Activated T-cell treated with anti-CD3 and anti-CD28 coated beads for 1 hour (primary cell): ENCODE measurements around the gene FRMD4A.

Experiments
- DNase-seq: peaks from one replicate; pipeline ENCODE4 v3.0.0-alpha.2; 2020; ENCODE audit warnings: low read depth

The FRMD4A gene

GRCh38 chr10:14330388-14331061, at the start of gene FRMD4A:
Gene FRMD4A, minus strand, starts transcription at chr10:14330924.
- no peak for DNase-seq

DNA sequence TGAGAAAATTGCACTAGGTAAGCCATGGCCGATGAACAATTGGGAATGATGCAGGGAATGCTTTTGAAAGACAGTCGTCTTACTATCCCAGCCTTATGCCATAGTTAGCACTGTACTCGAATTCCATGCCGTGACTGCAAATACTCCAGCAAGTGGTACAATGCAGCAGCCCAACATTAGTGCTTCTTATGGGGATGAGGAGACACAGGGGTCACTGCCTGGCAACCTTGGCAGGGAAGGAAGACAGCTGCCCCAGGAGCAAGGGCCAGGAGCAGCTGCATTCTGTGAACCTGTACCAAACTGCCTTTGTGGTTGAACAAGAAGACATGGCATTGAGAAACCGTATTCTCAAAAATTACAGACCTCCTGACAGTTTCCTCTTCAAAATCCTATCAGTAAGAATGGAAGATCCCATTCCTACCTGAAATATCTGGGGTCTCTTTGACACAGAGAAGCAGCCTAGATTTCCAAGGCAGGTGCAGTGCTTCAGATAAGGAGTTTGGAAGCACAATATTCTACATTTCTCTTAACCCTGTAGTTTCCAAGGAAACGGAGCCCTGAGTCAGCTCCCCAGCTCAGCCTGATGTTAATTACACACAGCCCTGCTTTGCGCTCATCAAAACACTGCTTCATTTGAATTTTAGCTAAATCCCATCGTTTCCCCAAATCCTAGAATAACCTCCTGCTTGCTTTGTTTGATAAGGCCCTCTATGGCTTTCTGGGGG, 49.0 kb upstream of the FRMD4A start:
- no peak for DNase-seq

GRCh38 chr10:14378387-14378960, 47.8 kb upstream of the FRMD4A start:
- DNase-seq: no peak

GRCh38 chr10:14377591-14378175, 47.0 kb upstream of the FRMD4A start:
- DNase-seq: no peak

- no peak for DNase-seq
These were observed 44.2 kb upstream of the FRMD4A start for GRCh38 chr10:14374745-14375445.

DNA sequence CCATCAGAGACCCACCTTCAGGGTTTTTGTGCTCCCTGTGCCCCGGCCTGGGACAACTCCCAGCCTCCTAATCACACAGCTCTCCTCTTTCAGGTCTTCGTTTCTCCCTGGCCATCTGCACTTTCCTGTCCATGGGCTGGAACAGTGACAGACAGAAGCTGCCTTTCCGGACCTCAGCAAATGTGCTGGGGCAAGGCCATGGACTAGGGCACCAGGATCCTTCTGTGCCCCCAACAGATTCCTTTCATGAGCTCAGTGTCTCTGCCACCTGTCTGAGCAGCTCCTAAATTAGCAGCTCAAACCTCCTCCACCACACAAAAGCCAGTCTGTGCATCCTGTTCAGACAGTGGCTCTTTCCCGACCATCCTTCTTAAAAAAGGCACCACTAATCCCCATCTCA, 41.9 kb upstream of the FRMD4A start:
- DNase-seq: no peak

DNA sequence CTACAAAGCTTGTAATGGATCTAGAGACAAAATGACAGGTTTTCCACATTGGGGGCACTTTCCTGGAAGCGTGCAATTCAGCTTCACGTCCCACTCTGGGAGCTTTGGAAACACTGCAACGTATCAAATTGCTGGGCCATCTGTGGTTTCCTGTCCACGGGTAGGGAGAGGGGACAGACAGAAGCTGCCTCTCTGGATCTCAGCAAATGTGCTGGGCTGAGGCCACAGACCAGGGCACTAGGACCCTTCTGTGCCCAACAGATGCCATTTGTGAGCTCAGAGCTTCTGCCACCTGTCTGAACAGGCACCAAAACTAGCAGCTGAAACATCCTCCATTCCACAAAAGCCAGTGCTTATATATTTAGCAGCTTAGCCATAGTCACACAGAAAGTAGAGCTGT, 40.9 kb upstream of the FRMD4A start:
- no peak for DNase-seq

- no peak for DNase-seq
These were observed 40.2 kb upstream of the FRMD4A start for GRCh38 chr10:14370894-14371293.

GRCh38 chr10:14369906-14370305, 39.2 kb upstream of the FRMD4A start:
- no peak for DNase-seq

DNA sequence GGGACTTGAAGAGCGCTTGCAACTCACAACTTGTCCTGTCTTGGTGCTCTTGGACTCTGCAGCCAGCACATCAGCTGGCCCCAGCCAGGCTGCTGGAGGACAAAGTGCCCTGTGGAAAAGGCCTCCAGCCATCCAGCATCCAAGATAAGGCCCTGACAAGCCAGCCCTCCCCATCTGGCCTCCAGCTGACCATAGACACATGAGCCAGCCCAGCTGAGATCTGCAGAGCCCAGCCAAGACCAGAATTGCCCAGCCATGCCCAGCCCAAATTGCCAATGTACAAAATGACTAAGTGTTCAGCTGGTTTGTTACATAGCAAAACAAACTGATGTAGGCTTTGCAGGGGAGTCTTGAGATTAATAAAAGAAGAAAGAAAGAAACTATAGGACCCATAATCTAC, 36.0 kb upstream of the FRMD4A start:
- no peak for DNase-seq

GRCh38 chr10:14365266-14365665, 34.5 kb upstream of the FRMD4A start:
- no peak for DNase-seq

- no peak for DNase-seq
These were observed 31.4 kb upstream of the FRMD4A start for GRCh38 chr10:14362104-14362503.

DNA sequence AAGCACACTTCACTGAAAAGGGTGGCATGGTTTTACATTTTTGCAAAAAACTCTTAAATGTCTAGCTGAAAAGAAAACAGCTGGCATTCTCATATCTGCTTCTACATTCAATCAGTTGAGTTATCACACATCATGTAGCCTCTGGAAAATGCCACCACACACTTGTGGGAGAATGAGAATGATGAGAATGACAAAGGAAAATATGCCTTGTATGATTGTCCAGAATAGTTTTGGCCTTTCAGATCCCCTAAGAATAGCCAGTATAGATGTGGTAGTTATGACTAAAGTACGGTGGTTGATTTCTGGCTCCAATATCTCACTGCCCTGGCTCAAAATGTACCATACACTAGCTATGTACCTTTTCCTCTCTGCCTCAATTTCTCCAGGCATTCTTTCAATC, 30.2 kb upstream of the FRMD4A start:
- DNase-seq: no peak

- DNase-seq: no peak
These were observed 29.8 kb upstream of the FRMD4A start for GRCh38 chr10:14360515-14360914.

DNA sequence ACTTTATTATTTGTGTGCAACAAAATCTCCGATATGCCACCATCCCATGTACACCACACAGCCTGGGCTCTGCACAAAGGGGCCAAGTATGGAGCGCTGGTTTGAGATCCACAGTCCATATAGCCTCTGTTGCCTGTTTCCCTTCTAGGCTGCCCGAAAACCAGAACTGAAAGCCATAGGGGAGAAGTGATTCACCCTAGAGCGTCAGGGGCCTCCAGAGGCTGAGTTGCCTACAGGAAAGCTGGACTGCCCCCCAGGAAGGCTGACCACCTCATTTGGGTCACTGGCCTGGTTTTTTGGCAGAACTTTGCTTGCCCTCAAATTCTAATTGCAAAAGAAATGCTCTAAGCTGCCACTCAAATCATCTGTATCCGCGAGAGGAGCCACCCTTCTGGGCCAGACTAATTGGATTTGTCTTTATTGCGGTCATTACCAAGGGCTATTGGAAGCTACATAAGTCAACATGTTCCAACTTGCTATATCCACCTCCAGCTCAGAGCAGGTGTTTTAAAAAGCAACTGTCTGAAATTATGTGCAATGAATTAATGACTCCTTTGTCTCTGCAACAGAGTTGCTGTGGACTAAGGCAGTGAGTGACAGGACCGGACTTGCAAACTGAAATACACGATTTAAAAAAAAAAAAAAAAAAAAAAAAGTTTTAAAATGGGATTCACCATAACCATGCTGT, 28.3 kb upstream of the FRMD4A start:
- DNase-seq: no peak

GRCh38 chr10:14356921-14357320, 26.2 kb upstream of the FRMD4A start:
- DNase-seq: no peak

DNA sequence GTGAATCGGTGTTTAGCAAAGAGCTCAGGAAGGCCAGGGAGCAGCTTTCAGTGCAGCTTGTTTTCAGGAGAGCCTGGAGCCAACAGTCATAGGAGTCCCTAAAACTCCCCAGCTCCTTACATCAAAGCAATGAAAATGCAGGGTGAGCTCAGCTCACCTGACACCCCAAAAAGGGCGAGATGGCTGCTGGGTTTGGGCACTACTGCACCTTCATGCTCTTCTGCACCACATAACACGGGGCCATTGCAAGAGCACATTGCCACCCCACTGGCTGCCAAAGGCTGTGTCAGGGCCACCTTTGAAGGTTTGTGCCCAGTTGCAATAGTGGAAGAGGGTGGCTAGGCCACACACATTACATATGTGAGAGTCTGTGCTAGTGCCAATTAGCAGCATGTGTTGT, 25.0 kb upstream of the FRMD4A start:
- no peak for DNase-seq

- DNase-seq: no peak
These were observed 22.7 kb upstream of the FRMD4A start for GRCh38 chr10:14353291-14353913.

DNA sequence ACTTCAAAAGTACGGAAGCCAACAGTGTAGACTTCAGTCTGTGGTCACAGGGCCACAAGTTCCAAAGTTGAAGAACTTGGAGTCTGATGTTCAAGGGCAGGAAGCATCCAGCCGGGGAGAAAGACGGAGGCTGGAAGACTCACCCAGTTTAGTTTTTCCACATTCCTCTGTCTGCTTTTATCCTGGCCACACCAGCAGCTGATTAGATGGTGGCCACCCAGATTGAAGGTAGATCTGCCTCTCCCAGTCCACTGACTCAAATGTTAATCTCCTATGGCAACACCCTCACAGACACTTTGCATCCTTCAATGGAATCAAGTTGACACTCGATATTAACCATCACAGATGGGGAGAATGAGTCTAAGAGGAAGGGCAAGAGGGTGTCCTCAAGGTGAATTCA, 19.3 kb upstream of the FRMD4A start:
- no peak for DNase-seq

DNA sequence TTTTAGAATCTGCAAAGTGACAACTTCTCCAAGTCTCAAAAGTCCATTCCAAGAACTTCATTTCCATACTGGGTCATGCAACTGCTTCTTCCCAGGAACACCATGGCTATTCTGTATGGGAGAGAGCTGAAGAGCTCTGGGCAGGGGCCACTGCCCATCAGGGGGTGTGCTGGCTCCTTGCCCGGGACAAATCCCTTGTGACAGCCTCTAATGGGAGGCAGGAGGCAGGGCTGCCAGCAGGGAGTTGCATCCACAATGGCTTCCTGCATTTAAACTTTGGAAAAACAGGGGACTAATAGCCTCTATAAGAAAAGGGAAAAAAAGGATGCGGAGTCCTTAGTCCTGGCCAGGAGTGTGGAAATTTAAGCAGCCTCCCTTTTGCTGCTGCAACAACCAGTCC, 18.4 kb upstream of the FRMD4A start:
- DNase-seq: no peak

DNA sequence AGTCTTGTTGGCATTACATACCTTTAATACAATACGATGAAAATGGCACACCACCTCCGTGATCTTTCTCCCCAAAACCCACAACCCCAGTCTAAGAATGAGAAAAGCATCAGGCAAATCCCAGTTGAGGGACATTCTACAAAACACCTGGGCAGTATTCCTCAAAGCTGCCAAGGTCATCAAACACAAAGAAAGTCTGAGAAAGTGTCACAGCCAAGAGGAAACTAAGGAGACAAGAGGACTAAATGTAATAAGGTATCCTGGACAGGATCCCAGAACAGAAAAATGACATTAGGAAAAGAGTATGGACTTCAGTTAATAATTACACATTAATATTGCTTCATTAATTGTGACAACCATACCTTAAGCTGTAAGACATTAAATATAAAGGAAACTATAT, 14.5 kb upstream of the FRMD4A start:
- DNase-seq: no peak
